Keratinocyte (primary cell): ENCODE results near the gene LDHAL6A. TPM values are rescaled to one million over a fixed set of nuclear protein-coding genes. Genes with fewer than 3 reads are reported as not detected.

ENCODE experiments used
- DNase-seq: peaks from one replicate; pipeline ENCODE4 v3.0.0-alpha.2; 2011; ENCODE audit warnings: low read depth, missing footprints, low spot score
- FAIRE-seq: peaks from 2 replicates; lab custom pipeline; 2011; peaks lifted over from hg19 to GRCh38; lab: Jason Lieb, UNC
- H2AFZ ChIP-seq: 2 replicates; pipeline ENCODE4 v1.6.0; 2012; ENCODE audit warnings: low read length, control low read depth, inconsistent platforms; ENCODE audit not compliant: control insufficient read depth
- H3K27ac ChIP-seq: 2 replicates; pipeline ENCODE4 v1.5.1; 2011; ENCODE audit warnings: low read length; ENCODE audit not compliant: control insufficient read depth, insufficient read depth
- H3K27me3 ChIP-seq: 3 replicates; pipeline ENCODE4 v1.6.0; 2011; ENCODE audit warnings: low read length; ENCODE audit not compliant: control insufficient read depth, insufficient read depth; ENCODE audit errors: extremely low read depth
- H3K36me3 ChIP-seq, 2 experiments: 2 replicates in 1 of 2; 3 replicates in 1 of 2; pipeline ENCODE4 v1.5.1; 2011; ENCODE audit warnings: low read length in 2 of 2, mild to moderate bottlenecking in 1 of 2; ENCODE audit not compliant: control insufficient read depth in 2 of 2, insufficient read depth in 2 of 2; ENCODE audit errors: extremely low read depth in 1 of 2
- H3K4me1 ChIP-seq: 3 replicates; pipeline ENCODE4 v1.5.1; 2011; ENCODE audit warnings: low read length; ENCODE audit not compliant: control insufficient read depth, insufficient read depth; ENCODE audit errors: extremely low read depth
- H3K4me2 ChIP-seq: 3 replicates; pipeline ENCODE4 v1.6.0; 2011; ENCODE audit warnings: low read depth, low read length; ENCODE audit not compliant: control insufficient read depth, insufficient read depth; ENCODE audit errors: extremely low read depth
- H3K4me3 ChIP-seq, 3 experiments: fragments of 200-600 bp in 1 of 3; sonication (generic) in 1 of 3; 2 replicates in 2 of 3; 3 replicates in 1 of 3; pipeline ENCODE4 v1.5.1; 2011 to 2016; ENCODE audit warnings: low read length in 3 of 3, mild to moderate bottlenecking in 3 of 3, control low read depth in 2 of 3, inconsistent platforms in 1 of 3, low read depth in 1 of 3, mixed read lengths in 1 of 3, mixed run types in 1 of 3, moderate library complexity in 1 of 3; ENCODE audit not compliant: control insufficient read depth in 2 of 3, insufficient read depth in 2 of 3; ENCODE audit errors: extremely low read depth in 1 of 3
- H3K79me2 ChIP-seq: 2 replicates; pipeline ENCODE4 v1.6.0; 2012; ENCODE audit warnings: low read length; ENCODE audit not compliant: control insufficient read depth, insufficient read depth
- H3K9ac ChIP-seq: 3 replicates; pipeline ENCODE4 v1.6.0; 2011; ENCODE audit warnings: low read length; ENCODE audit not compliant: control insufficient read depth, insufficient read depth; ENCODE audit errors: extremely low read depth
- H3K9me1 ChIP-seq: 3 replicates; pipeline ENCODE4 v1.6.0; 2011; ENCODE audit warnings: low read length; ENCODE audit not compliant: control insufficient read depth, insufficient read depth; ENCODE audit errors: extremely low read depth
- H3K9me3 ChIP-seq: 2 replicates; pipeline ENCODE4 v1.5.1; 2012; ENCODE audit warnings: low read depth, low read length; ENCODE audit not compliant: control insufficient read depth
- H4K20me1 ChIP-seq: 3 replicates; pipeline ENCODE4 v1.6.0; 2011; ENCODE audit warnings: low read length; ENCODE audit not compliant: control insufficient read depth, insufficient read depth; ENCODE audit errors: extremely low read depth
- EZH2 ChIP-seq: IDR thresholded peaks from one replicate; pipeline ENCODE4 v1.6.1; 2012; ENCODE audit warnings: inconsistent platforms, mild to moderate bottlenecking, low read length, moderate library complexity
- dilution Hi-C: fragments of 300-500 bp; cut with MboI; formaldehyde crosslinking; loops from one replicate; pipeline ENCODE4 v1.7.0; 2020; ENCODE audit warnings: low sequenced_read_pairs; ENCODE audit not compliant: extremely low pct_ligation_motif_present
- polyA plus RNA-seq, 5 experiments: library from polyadenylated mRNA; depleted of rRNA in 3 of 5; stranded (reverse) in 3 of 5; stranded (forward) in 1 of 5; unstranded in 1 of 5; fragments of >200 nt; gene quantifications; 1 replicate in 1 of 5; 2 replicates in 3 of 5; 3 replicates in 1 of 5; pipeline versions ENCODE4 v1.2.1 to v1.2.3, GENCODE V29; 2011 to 2012; ENCODE audit warnings: missing spikeins in 2 of 5, low read depth in 1 of 5, low replicate concordance in 1 of 5
- TF ChIP-seq, protein P1 (sequence below), 3 experiments: IDR thresholded peaks in 1 of 3; conservative IDR thresholded peaks in 1 of 3; optimal IDR thresholded peaks in 1 of 3; 2 replicates in 2 of 3; 3 replicates in 1 of 3; pipeline versions ENCODE3 to v1.5.1; 2011; ENCODE audit warnings: low read length in 3 of 3, mild to moderate bottlenecking in 3 of 3, moderate library complexity in 2 of 3, control low read depth in 1 of 3, inconsistent platforms in 1 of 3; ENCODE audit not compliant: insufficient read depth in 2 of 3; ENCODE audit errors: extremely low read depth in 1 of 3

LDHAL6A gene
- polyA plus RNA-seq, 1 donor (not counting 4 experiments of a cell fraction or from before 2014, with no cell fraction given) = not detected

DNA sequence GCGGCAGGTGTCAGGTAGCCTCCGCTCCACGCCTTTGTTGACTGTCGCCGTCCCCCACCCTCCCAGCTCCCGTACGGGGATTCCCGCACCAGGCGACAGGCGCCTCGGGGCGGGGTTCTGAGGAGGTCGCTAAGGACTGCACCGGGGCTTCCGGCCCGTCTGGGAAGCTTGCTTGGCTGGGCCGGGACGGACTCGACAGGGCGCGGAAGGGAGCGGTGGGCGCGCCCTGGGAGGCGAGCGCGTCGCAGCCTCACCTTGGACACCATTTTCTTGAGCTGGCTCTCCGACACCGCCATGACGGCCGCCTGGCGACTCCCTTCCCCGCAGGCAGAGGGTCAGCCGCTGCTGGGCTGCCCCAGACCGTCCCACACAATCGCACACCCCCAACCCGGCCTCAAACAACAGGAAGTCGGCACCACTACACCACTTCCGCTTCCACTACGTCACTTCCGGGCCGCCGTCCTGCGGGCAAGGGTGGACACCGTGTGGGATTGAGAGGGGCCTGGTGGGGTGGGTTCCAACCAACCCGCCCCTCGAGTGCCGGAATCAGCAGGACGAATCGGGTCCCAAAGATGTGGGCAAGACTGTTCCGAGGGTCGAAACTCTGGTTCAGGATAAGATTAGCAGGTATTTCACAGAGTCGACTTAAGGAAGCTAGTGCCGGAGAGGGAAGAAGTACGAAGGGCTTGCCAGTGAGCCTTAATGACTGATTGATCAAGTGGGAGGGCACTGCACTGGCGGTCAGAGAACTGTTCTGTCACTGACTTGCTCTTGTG lies 71.1 kb downstream of the LDHAL6A start, which contains the start of gene TSG101:
Gene TSG101, minus strand, starts transcription at position 422 of the 776 bp plus-strand sequence. Its CDS starts 126 bp downstream, at position 296.
- H4K20me1 ChIP-seq = no peaks in the 10 kb centered on the region
- no peaks in the 10 kb centered on the region for H3K9me3 ChIP-seq
- H3K79me2 ChIP-seq = peaks cover 45% of the 10 kb centered on the region
- no peaks in the 10 kb centered on the region for H3K9me1 ChIP-seq
- peak; percentile 52 for DNase-seq
- peak; percentile 17 for FAIRE-seq
- peaks cover 10% of the 10 kb centered on the region for H3K4me1 ChIP-seq
- no peaks in the 10 kb centered on the region for H3K36me3 ChIP-seq
- H3K27ac ChIP-seq = peak within 1 kb of the TSS; percentile 92
- no peaks in the 10 kb centered on the region for H3K27me3 ChIP-seq
- TF ChIP-seq EZH2 = no peak
- TF ChIP-seq, protein P1, sequence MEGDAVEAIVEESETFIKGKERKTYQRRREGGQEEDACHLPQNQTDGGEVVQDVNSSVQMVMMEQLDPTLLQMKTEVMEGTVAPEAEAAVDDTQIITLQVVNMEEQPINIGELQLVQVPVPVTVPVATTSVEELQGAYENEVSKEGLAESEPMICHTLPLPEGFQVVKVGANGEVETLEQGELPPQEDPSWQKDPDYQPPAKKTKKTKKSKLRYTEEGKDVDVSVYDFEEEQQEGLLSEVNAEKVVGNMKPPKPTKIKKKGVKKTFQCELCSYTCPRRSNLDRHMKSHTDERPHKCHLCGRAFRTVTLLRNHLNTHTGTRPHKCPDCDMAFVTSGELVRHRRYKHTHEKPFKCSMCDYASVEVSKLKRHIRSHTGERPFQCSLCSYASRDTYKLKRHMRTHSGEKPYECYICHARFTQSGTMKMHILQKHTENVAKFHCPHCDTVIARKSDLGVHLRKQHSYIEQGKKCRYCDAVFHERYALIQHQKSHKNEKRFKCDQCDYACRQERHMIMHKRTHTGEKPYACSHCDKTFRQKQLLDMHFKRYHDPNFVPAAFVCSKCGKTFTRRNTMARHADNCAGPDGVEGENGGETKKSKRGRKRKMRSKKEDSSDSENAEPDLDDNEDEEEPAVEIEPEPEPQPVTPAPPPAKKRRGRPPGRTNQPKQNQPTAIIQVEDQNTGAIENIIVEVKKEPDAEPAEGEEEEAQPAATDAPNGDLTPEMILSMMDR (optimal IDR thresholded peaks at IDR 0.05 in 1 of 3, IDR thresholded peaks at IDR 0.05 in 1 of 3, conservative IDR thresholded peaks at IDR 0.05 in 1 of 3; ENCODE audit: extremely low read depth in 1 of 3, insufficient read depth in 2 of 3, low read length in 3 of 3) = no peak
- peak within 1 kb of the TSS; percentile 73 for H2AFZ ChIP-seq
- peak within 1 kb of the TSS; percentile 79 for H3K4me2 ChIP-seq
- peak within 1 kb of the TSS; percentile 88 to 96 (median 89) for H3K4me3 ChIP-seq
- dilution Hi-C loops = no loop called here
- H3K9ac ChIP-seq = peak within 1 kb of the TSS; percentile 91

DNA sequence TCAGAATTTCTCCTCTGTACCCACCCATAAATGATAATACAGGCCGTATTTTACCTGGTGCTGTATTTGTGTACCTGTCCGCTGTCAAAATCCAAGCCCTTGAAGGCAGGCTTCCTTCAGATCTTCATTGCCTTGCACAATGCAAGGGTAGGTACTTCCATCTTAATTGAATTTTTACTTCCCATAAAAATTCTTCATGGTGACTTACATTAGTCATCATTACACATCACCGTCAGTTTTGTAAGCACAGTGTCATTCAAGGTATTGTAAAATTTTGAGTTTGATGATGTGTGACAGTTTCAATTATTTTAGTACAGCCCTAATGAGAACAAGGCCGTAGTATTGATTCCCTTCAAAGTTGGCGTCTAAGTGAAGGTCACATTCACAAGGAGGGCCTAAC lies 71.9 kb downstream of the LDHAL6A start:
- no peak for DNase-seq
- Histone ChIP-seq H3K27ac (peak overlapping the region; percentile 92), H3K79me2 (peaks cover 39% of the 10 kb centered on the region), H3K4me1 (peaks cover 10% of the 10 kb centered on the region), H3K9me1 (no peaks in the 10 kb centered on the region), H3K27me3 (no peaks in the 10 kb centered on the region), H3K4me3 (peak overlapping the region; percentile 88 to 96 (median 89)), H3K9ac (peak overlapping the region; percentile 91), H3K9me3 (no peaks in the 10 kb centered on the region), H3K4me2 (peak overlapping the region; percentile 79), H3K36me3 (no peaks in the 10 kb centered on the region), H4K20me1 (no peaks in the 10 kb centered on the region), H2AFZ (no peak overlapping the region)
- FAIRE-seq = no peak
- dilution Hi-C loops = no loop called here
- no peak for TF ChIP-seq EZH2
- TF ChIP-seq, protein P1 (optimal IDR thresholded peaks at IDR 0.05 in 1 of 3, IDR thresholded peaks at IDR 0.05 in 1 of 3, conservative IDR thresholded peaks at IDR 0.05 in 1 of 3; ENCODE audit: extremely low read depth in 1 of 3, insufficient read depth in 2 of 3, low read length in 3 of 3) = no peak

Other genes with a start within 250 kb of the LDHAL6A start
- gene SAA4, start 219.1 kb upstream of the LDHAL6A start, polyA plus RNA-seq = 0.17 TPM in 1 of 3 replicates, not detected in the others
- gene SAA2, start 207.2 kb upstream of the LDHAL6A start, polyA plus RNA-seq = 1.2 to 5.9 TPM (median 1.3 TPM) in 3 replicates
- gene SAA1, start 189.6 kb upstream of the LDHAL6A start, polyA plus RNA-seq = 25.6 to 94.6 TPM (median 27.5 TPM) in 3 replicates
- gene HPS5, start 133.7 kb upstream of the LDHAL6A start, polyA plus RNA-seq = 15.0 to 23.2 TPM (median 20.9 TPM) in 3 replicates
- gene GTF2H1, start 133.3 kb upstream of the LDHAL6A start, polyA plus RNA-seq = 30.2 to 43.1 TPM (median 42.1 TPM) in 3 replicates
- gene LDHA, start 61.3 kb upstream of the LDHAL6A start, polyA plus RNA-seq = 1,969 to 3,668 TPM (median 2,339 TPM) in 3 replicates
- 0.10 TPM in 1 of 3 replicates, not detected in the others for gene LDHC, start 43.5 kb upstream of the LDHAL6A start, polyA plus RNA-seq
- gene TSG101, start 71.1 kb downstream of the LDHAL6A start, polyA plus RNA-seq = 113 to 148 TPM (median 130 TPM) in 3 replicates
- gene UEVLD, start 132.9 kb downstream of the LDHAL6A start, polyA plus RNA-seq = 25.8 to 34.2 TPM (median 27.9 TPM) in 3 replicates
- gene MISFA, start 143.9 kb downstream of the LDHAL6A start, polyA plus RNA-seq = 0.63 to 1.7 TPM (median 0.70 TPM) in 3 replicates
- 14.3 to 17.9 TPM (median 15.6 TPM) in 3 replicates for gene SPTY2D1, start 178.5 kb downstream of the LDHAL6A start, polyA plus RNA-seq
- gene TMEM86A, start 242.9 kb downstream of the LDHAL6A start, polyA plus RNA-seq = 2.5 to 10.5 TPM (median 2.5 TPM) in 3 replicates